GM12874 (cell line): ENCODE results near the gene TBC1D22A.

ENCODE experiments used
- CTCF ChIP-seq: IDR thresholded peaks from 2 replicates; pipeline ENCODE4 v1.5.1; 2011; ENCODE audit warnings: low read depth, mild to moderate bottlenecking, control low read depth, low read length, moderate library complexity; ENCODE audit not compliant: insufficient read depth

The TBC1D22A gene

GRCh38 chr22:47136671-47137070 is 374.2 kb downstream of the TBC1D22A start:
- TF ChIP-seq CTCF = no peak

DNA sequence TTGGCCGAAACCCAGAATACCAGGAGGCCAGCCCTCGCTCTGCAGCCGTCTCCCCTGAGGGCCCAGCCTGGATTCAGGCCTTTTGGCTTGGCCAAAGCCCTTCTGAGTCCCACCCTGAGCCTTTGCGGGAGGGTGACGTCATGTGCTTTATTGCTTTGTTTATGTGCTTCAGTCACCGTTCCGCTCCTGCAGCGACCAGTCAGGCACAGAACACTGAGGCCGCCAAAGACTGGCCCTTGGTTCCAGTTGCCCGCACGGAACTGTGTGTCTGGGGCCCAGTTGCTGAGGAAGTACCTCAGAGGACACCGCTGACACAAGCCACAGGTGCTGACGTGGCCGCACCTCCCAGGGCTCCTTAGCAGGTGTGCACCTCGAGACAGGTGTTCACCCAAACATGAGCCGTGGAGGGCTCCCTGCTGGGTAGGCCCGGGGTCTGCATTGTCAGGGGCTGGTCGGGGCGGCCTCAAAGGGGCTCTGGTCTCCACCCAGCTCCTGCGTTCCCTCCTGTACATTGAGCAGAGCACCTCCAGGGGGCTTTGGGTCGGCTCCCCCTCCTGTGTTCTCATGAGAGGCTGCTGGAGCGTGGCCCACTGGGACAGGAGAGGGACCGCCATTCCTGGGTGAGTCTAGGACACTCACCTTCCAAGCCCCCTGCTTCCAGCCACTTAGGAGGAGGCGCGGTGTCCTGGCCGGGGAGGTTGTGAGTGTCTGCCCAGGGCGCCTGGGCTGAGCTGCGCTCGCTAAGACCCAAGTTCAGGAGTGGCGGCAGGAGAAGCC is 376.8 kb downstream of the TBC1D22A start:
- TF ChIP-seq CTCF = no peak

DNA sequence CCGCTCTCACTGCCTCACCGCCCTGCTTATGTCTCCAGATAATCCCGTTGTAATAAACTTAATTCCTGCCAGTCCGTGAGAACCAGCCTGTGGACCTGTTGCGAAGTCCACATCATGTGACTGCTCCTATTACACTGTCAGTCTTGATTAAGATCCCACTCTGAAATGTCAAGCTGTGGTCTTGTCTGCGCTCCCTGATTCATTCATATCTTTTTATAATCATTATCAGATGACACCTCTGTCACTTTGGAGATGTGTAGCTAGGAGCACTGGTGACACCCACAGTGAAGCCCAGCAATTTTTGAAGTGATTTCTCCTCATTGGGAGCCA is 377.3 kb downstream of the TBC1D22A start:
- TF ChIP-seq CTCF = no peak

GRCh38 chr22:47142427-47143046 is 380.1 kb downstream of the TBC1D22A start:
- TF ChIP-seq CTCF = no peak

- TF ChIP-seq CTCF = no peak
Measured at GRCh38 chr22:47143249-47143938, 380.9 kb downstream of the TBC1D22A start.

DNA sequence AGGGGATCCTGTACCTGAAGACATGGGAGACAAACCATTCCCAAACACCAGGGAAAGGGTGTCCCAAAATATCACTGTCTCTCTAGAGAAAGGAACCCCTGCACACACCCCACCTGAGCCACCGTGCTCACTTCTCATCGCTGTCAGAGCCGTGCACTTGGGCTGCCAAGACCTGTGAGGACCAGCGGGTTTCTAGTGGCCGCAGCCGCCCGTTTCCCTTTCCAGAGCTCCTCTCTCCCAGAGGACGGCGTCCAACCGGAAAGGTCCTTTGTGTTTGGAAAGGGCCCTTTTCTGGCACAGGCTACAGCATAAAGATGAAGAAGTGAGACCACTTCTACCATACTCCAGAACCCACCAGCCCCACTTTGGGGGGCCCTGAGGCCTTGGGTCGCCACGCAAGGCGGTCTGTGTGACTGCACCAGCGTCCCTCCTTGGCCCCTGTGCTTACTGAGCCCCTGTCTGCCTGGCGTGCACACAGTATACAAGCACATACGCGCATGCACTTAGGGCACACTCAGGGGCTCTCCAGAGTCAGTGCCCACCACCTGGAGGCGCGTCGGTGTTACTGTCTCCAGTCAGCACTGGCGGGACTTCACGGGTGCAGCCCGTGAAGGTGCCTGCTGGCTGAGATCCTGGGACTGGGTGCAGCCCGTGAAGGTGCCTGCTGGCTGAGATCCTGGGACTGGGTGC is 381.8 kb downstream of the TBC1D22A start:
- no peak for TF ChIP-seq CTCF
